Endothelial cell of umbilical vein (primary cell): Measurements from ENCODE around the gene PPP3CA. TPM values are rescaled to one million over a fixed set of nuclear protein-coding genes. Genes with fewer than 3 reads are reported as not detected.

Experiments used
- BruUV-seq: library from RNA; stranded (reverse); fragments of 400-500 nt; replicated peaks from 2 replicates; lab custom pipeline; 2021; lab: Mats Ljungman, UMichigan
- CTCF ChIA-PET: fragments of 300-600, 350-600 bp; sonication (Branson Sonifier 250); formaldehyde crosslinking; loops from one replicate; lab custom pipeline; 2021; ENCODE audit warnings: antibody characterized with exemption, inconsistent platforms; lab: Charles Lee
- POLR2A ChIA-PET: fragments of 300-600, 350-600 bp; sonication (Branson Sonifier 250); formaldehyde crosslinking; loops from one replicate; lab custom pipeline; 2021; ENCODE audit warnings: antibody characterized with exemption, inconsistent platforms; lab: Charles Lee
- DNase-seq: peaks from one replicate; pipeline ENCODE4 v3.0.0-alpha.2; 2011; ENCODE audit warnings: low read depth, low spot score
- FAIRE-seq: peaks from 2 replicates; lab custom pipeline; 2011; peaks lifted over from hg19 to GRCh38; lab: Jason Lieb, UNC
- H2AFZ ChIP-seq: 2 replicates; pipeline ENCODE4 v1.6.0; 2012; ENCODE audit warnings: low read depth, low read length, control low read depth, inconsistent platforms
- H3K27ac ChIP-seq: 2 replicates; pipeline ENCODE4 v1.5.1; 2011; ENCODE audit warnings: low read depth, mild to moderate bottlenecking, control low read depth, low read length, moderate library complexity; ENCODE audit not compliant: insufficient read depth
- H3K27me3 ChIP-seq, 2 experiments: 2 replicates each; pipeline versions ENCODE4 v1.6.0 to v1.6.1; 2011; ENCODE audit warnings: low read length in 2 of 2, mixed read lengths in 1 of 2; ENCODE audit not compliant: control insufficient read depth in 2 of 2, insufficient read depth in 2 of 2
- H3K36me3 ChIP-seq, 2 experiments: 2 replicates in 1 of 2; 3 replicates in 1 of 2; pipeline ENCODE4 v1.5.1; 2011; ENCODE audit warnings: low read length in 2 of 2, mild to moderate bottlenecking in 1 of 2, moderate library complexity in 1 of 2; ENCODE audit not compliant: control insufficient read depth in 2 of 2, insufficient read depth in 2 of 2; ENCODE audit errors: extremely low read depth in 1 of 2
- H3K4me1 ChIP-seq: 3 replicates; pipeline ENCODE4 v1.5.1; 2011; ENCODE audit warnings: mild to moderate bottlenecking, low read length; ENCODE audit not compliant: control insufficient read depth, insufficient read depth; ENCODE audit errors: extremely low read depth
- H3K4me2 ChIP-seq: 2 replicates; pipeline ENCODE4 v1.6.1; 2011; ENCODE audit warnings: low read length, control low read depth, mixed read lengths; ENCODE audit not compliant: insufficient read depth
- H3K4me3 ChIP-seq, 3 experiments: fragments of 200-600 bp in 1 of 3; sonication (generic), shearing (Covaris generic) in 1 of 3; replicated peaks in 1 of 3; 2 replicates each; pipeline ENCODE4 v1.5.1; 2011 to 2016; ENCODE audit warnings: control low read depth in 3 of 3, low read length in 3 of 3, mild to moderate bottlenecking in 2 of 3, inconsistent platforms in 1 of 3, low read depth in 1 of 3, moderate library complexity in 1 of 3; ENCODE audit not compliant: insufficient read depth in 1 of 3
- H3K79me2 ChIP-seq: 2 replicates; pipeline ENCODE4 v1.6.0; 2012; ENCODE audit warnings: low read length, inconsistent platforms; ENCODE audit not compliant: control insufficient read depth, insufficient read depth
- H3K9ac ChIP-seq: replicated peaks from 2 replicates; pipeline ENCODE3; 2011; ENCODE audit warnings: low read length, control low read depth; ENCODE audit not compliant: insufficient read depth; ENCODE audit errors: extremely low read depth
- H3K9me1 ChIP-seq: replicated peaks from 3 replicates; pipeline ENCODE4 v1.6.0; 2011; ENCODE audit warnings: mild to moderate bottlenecking, low read length; ENCODE audit not compliant: control insufficient read depth, insufficient read depth; ENCODE audit errors: extremely low read depth
- H3K9me3 ChIP-seq: replicated peaks from 2 replicates; pipeline ENCODE4 v1.5.1; 2012; ENCODE audit warnings: low read length, inconsistent platforms; ENCODE audit not compliant: control insufficient read depth, insufficient read depth
- H4K20me1 ChIP-seq: replicated peaks from 2 replicates; pipeline ENCODE3; 2011; ENCODE audit warnings: mild to moderate bottlenecking, low read length; ENCODE audit not compliant: control insufficient read depth, insufficient read depth; ENCODE audit errors: extremely low read depth
- FOS ChIP-seq: IDR thresholded peaks from 2 replicates; pipeline ENCODE4 v1.6.1; 2011; ENCODE audit warnings: mild to moderate bottlenecking, low read length, moderate library complexity, borderline replicate concordance; ENCODE audit not compliant: insufficient read depth
- GATA2 ChIP-seq: IDR thresholded peaks from 2 replicates; pipeline ENCODE4 v1.7.0; 2011; ENCODE audit warnings: low read depth, mild to moderate bottlenecking, moderate library complexity, mixed read lengths, low read length; ENCODE audit not compliant: insufficient read length, insufficient read depth
- JUN ChIP-seq: IDR thresholded peaks from 2 replicates; pipeline ENCODE4 v1.6.1; 2011; ENCODE audit warnings: borderline replicate concordance, low read depth; ENCODE audit not compliant: insufficient read length, insufficient read depth
- MYC ChIP-seq: IDR thresholded peaks from one replicate; pipeline ENCODE4 v1.6.1; 2011; ENCODE audit warnings: mild to moderate bottlenecking, low read depth, low read length
- POLR2A ChIP-seq: IDR thresholded peaks from 2 replicates; pipeline ENCODE4 v1.6.1; 2012; ENCODE audit warnings: low read depth, mild to moderate bottlenecking, control low read depth, low read length
- POLR2AphosphoS5 ChIP-seq: IDR thresholded peaks from 2 replicates; pipeline ENCODE4 v1.6.1; 2012; ENCODE audit warnings: low read depth, mild to moderate bottlenecking, control low read depth, low read length, moderate library complexity; ENCODE audit not compliant: insufficient read depth
- dilution Hi-C: fragments of 300-500 bp; cut with MboI; formaldehyde crosslinking; loops from one replicate; pipeline ENCODE4 v1.15.0; 2019; ENCODE audit warnings: low sequenced_read_pairs; ENCODE audit not compliant: extremely low pct_ligation_motif_present
- intact Hi-C: fragments of 100-400 bp; cut with micrococcal nuclease; formaldehyde crosslinking; loops from one replicate; pipeline ENCODE4 v1.10.0; 2022
- polyA plus RNA-seq, 4 experiments: library from polyadenylated mRNA; depleted of rRNA in 3 of 4; stranded (reverse) in 3 of 4; unstranded in 1 of 4; fragments of >200 nt; gene quantifications; 2 replicates each; pipeline versions ENCODE4 v1.2.1 to v1.2.3, GENCODE V29; 2011 to 2012; ENCODE audit warnings: missing spikeins in 1 of 4
- total RNA-seq: library from RNA; stranded (reverse); gene quantifications from 2 replicates; pipeline ENCODE4 v1.2.3, GENCODE V29; 2021
- TF ChIP-seq, protein P1 (sequence below), 2 donors: IDR thresholded peaks; 1 replicate in 1 of 2; 2 replicates in 1 of 2; pipeline ENCODE4 v1.5.1; 2011; ENCODE audit warnings: low read length in 2 of 2, mild to moderate bottlenecking in 2 of 2, moderate library complexity in 2 of 2, control low read depth in 1 of 2, inconsistent platforms in 1 of 2, low read depth in 1 of 2; ENCODE audit not compliant: insufficient read depth in 1 of 2; ENCODE audit errors: extremely low read depth in 1 of 2
- TF ChIP-seq, protein P2 (sequence below): IDR thresholded peaks from 2 replicates; pipeline ENCODE4 v1.6.1; 2011; ENCODE audit not compliant: insufficient read depth, insufficient read length

The PPP3CA gene
- total and polyA plus RNA-seq, 2 donors (not counting 3 experiments of a cell fraction or from before 2014, with no cell fraction given), result 7.0 to 43.3 TPM

DNA sequence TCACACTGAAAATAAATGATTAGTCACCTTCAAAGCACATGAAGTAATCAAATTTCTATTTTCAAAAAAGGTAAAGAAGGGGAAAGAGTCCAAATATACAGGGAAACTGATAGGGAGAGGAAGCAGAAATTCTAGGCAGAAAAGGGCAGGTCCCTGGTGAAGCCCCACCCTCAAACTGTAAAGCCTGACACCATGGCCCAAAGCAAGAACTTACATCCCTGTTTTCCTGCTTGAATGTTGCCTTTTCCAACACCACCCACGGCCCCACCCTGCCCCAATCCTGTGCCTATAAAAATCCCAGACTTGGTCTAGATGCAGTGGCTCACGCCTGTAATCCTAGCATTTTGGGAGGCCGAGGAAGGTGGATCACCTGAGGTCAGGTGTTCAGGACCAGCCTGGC is 361.8 kb downstream of the PPP3CA start:
- no peaks in the 10 kb centered on the region for H4K20me1 ChIP-seq
- DNase-seq (no peak), FAIRE-seq (no peak)
- no peak overlapping the region for H3K27ac ChIP-seq
- POLR2A ChIA-PET, result no interaction called here
- no peak for TF ChIP-seq POLR2A
- no peak for TF ChIP-seq POLR2AphosphoS5
- intact Hi-C loops, result no loop called here
- no peaks in the 10 kb centered on the region for H3K4me1 ChIP-seq
- no peak overlapping the region for H3K4me2 ChIP-seq
- H2AFZ ChIP-seq, result no peak overlapping the region
- CTCF ChIA-PET, result interaction anchor here (1.5 kb wide), 1 partner anchor 12 kb away, joined by 4 read pairs; no protein-coding TSS in a partner anchor
- no peak overlapping the region for H3K4me3 ChIP-seq
- H3K79me2 ChIP-seq, result no peaks in the 10 kb centered on the region
- H3K9me3 ChIP-seq, result no peaks in the 10 kb centered on the region
- no peaks in the 10 kb centered on the region for H3K27me3 ChIP-seq
- dilution Hi-C loops, result no loop called here
- BruUV-seq, result no TSS peak
- H3K36me3 ChIP-seq, result no peaks in the 10 kb centered on the region
- no peak overlapping the region for H3K9ac ChIP-seq
- H3K9me1 ChIP-seq, result no peaks in the 10 kb centered on the region

GRCh38 chr4:100984901-100985300 is 362.4 kb downstream of the PPP3CA start:
- intact Hi-C loops (no loop called here), dilution Hi-C loops (no loop called here)
- no TSS peak for BruUV-seq
- no peak overlapping the region for H3K9ac ChIP-seq
- H3K79me2 ChIP-seq, result no peaks in the 10 kb centered on the region
- no peaks in the 10 kb centered on the region for H3K4me1 ChIP-seq
- H3K36me3 ChIP-seq, result no peaks in the 10 kb centered on the region
- H3K27me3 ChIP-seq, result no peaks in the 10 kb centered on the region
- CTCF ChIA-PET, result no interaction called here
- POLR2A ChIA-PET, result no interaction called here
- DNase-seq (peak; percentile 17), FAIRE-seq (peak; percentile 77)
- H4K20me1 ChIP-seq, result no peaks in the 10 kb centered on the region
- H2AFZ ChIP-seq, result no peak overlapping the region
- TF ChIP-seq, protein P1, sequence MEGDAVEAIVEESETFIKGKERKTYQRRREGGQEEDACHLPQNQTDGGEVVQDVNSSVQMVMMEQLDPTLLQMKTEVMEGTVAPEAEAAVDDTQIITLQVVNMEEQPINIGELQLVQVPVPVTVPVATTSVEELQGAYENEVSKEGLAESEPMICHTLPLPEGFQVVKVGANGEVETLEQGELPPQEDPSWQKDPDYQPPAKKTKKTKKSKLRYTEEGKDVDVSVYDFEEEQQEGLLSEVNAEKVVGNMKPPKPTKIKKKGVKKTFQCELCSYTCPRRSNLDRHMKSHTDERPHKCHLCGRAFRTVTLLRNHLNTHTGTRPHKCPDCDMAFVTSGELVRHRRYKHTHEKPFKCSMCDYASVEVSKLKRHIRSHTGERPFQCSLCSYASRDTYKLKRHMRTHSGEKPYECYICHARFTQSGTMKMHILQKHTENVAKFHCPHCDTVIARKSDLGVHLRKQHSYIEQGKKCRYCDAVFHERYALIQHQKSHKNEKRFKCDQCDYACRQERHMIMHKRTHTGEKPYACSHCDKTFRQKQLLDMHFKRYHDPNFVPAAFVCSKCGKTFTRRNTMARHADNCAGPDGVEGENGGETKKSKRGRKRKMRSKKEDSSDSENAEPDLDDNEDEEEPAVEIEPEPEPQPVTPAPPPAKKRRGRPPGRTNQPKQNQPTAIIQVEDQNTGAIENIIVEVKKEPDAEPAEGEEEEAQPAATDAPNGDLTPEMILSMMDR (IDR thresholded peaks at IDR 0.05; ENCODE audit: extremely low read depth in 1 of 2, insufficient read depth in 1 of 2, low read depth in 1 of 2, low read length in 2 of 2), result no peak
- TF ChIP-seq POLR2A (no peak), MYC (no peak), GATA2 (no peak), FOS (no peak), POLR2AphosphoS5 (no peak), JUN (no peak)
- TF ChIP-seq, protein P2, sequence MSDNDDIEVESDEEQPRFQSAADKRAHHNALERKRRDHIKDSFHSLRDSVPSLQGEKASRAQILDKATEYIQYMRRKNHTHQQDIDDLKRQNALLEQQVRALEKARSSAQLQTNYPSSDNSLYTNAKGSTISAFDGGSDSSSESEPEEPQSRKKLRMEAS, result no peak
- no peak overlapping the region for H3K27ac ChIP-seq
- no peaks in the 10 kb centered on the region for H3K9me1 ChIP-seq
- no peaks in the 10 kb centered on the region for H3K9me3 ChIP-seq
- no peak overlapping the region for H3K4me2 ChIP-seq
- no peak overlapping the region for H3K4me3 ChIP-seq
